NOMO-1 treated with DMSO at 0.1 percent for 48 hours (cell line): ENCODE data around the gene KRT13.

Experiments used
- DNase-seq: peaks from one replicate; lab custom pipeline; 2025; ENCODE audit not compliant: unreplicated experiment; lab: John Stamatoyannopoulos, UW

KRT13 gene

GRCh38 chr17:41475421-41475820, 30.0 kb downstream of the KRT13 start:
- DNase-seq = no peak

GRCh38 chr17:41474863-41475262, 30.5 kb downstream of the KRT13 start:
- no peak for DNase-seq

- DNase-seq = no peak
Measured at GRCh38 chr17:41468346-41468745, 37.1 kb downstream of the KRT13 start.

GRCh38 chr17:41467561-41467960, 37.9 kb downstream of the KRT13 start:
- no peak for DNase-seq

GRCh38 chr17:41466988-41467387, 38.4 kb downstream of the KRT13 start, which contains the start of gene KRT32:
KRT32 (minus strand) TSS chr17:41467386; CDS start chr17:41467325, 61 bp downstream.
- DNase-seq = no peak

- DNase-seq = no peak
Measured at GRCh38 chr17:41464682-41465081, 40.7 kb downstream of the KRT13 start.

- no peak for DNase-seq
Measured at GRCh38 chr17:41464173-41464572, 41.2 kb downstream of the KRT13 start.

- DNase-seq = no peak
Measured at GRCh38 chr17:41463746-41464145, 41.7 kb downstream of the KRT13 start.

- DNase-seq = no peak
Measured at GRCh38 chr17:41462705-41463104, 42.7 kb downstream of the KRT13 start.

GRCh38 chr17:41457676-41458075, 47.7 kb downstream of the KRT13 start:
- no peak for DNase-seq

- no peak for DNase-seq
Measured at GRCh38 chr17:41456204-41456603, 49.2 kb downstream of the KRT13 start.

GRCh38 chr17:41455236-41455635, 50.2 kb downstream of the KRT13 start:
- no peak for DNase-seq

- no peak for DNase-seq
Measured at GRCh38 chr17:41453066-41453465, 52.3 kb downstream of the KRT13 start.

GRCh38 chr17:41452281-41452680, 53.1 kb downstream of the KRT13 start:
- no peak for DNase-seq

- no peak for DNase-seq
Measured at GRCh38 chr17:41451154-41451728, 54.2 kb downstream of the KRT13 start.
